Measurements from ENCODE around the gene HIP1R.

DNA sequence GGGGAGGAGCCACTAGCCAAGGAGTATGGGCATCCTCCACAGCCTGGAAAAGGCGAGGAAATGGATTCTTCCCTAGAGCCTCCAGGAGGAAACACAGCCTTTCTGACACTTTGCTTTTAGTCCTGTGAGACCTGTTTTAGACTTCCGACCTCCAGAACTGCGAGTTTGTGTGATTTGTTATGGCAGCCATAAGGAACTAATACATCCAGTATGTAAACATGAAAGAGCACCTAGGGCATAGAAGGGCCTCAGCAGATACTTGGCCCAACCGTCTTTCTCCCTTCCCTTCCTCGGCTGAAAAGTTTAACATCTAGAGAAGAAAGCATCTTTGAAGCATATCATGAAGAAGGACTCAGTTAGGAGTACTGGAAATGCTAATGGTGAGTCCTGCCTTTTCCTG is 3.6 kb downstream of the HIP1R start:
- TF ChIP-seq POLR2AphosphoS5 (IDR thresholded peaks at IDR 0.05) (no peak), POLR2A (IDR thresholded peaks at IDR 0.05) (no peak)
- TF ChIP-seq, protein P1, sequence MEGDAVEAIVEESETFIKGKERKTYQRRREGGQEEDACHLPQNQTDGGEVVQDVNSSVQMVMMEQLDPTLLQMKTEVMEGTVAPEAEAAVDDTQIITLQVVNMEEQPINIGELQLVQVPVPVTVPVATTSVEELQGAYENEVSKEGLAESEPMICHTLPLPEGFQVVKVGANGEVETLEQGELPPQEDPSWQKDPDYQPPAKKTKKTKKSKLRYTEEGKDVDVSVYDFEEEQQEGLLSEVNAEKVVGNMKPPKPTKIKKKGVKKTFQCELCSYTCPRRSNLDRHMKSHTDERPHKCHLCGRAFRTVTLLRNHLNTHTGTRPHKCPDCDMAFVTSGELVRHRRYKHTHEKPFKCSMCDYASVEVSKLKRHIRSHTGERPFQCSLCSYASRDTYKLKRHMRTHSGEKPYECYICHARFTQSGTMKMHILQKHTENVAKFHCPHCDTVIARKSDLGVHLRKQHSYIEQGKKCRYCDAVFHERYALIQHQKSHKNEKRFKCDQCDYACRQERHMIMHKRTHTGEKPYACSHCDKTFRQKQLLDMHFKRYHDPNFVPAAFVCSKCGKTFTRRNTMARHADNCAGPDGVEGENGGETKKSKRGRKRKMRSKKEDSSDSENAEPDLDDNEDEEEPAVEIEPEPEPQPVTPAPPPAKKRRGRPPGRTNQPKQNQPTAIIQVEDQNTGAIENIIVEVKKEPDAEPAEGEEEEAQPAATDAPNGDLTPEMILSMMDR (IDR thresholded peaks at IDR 0.05), result no peak

Measured in suprapubic skin (tissue), 4 donors.